GM06990 (cell line): ENCODE data around the gene ESF1.

Experiments used
- DNase-seq: peaks from one replicate; pipeline ENCODE4 v3.0.0-alpha.2; 2011; ENCODE audit not compliant: insufficient read length; ENCODE audit errors: extremely low read depth
- H3K27me3 ChIP-seq: replicated peaks from 2 replicates; pipeline ENCODE4 v1.6.0; 2011; ENCODE audit warnings: low read length; ENCODE audit not compliant: control insufficient read depth, insufficient read depth
- H3K36me3 ChIP-seq: 2 replicates; pipeline ENCODE4 v1.5.1; 2011; ENCODE audit warnings: low read length; ENCODE audit not compliant: control insufficient read depth, insufficient read depth
- H3K4me3 ChIP-seq: replicated peaks from 2 replicates; pipeline ENCODE4 v1.5.1; 2011; ENCODE audit warnings: low read depth, mild to moderate bottlenecking, control low read depth, low read length
- TF ChIP-seq, protein P1 (sequence below): IDR thresholded peaks from 2 replicates; pipeline ENCODE4 v1.5.1; 2011; ENCODE audit warnings: low read length, control low read depth, mild to moderate bottlenecking, inconsistent platforms; ENCODE audit not compliant: insufficient read depth, poor library complexity, severe bottlenecking

The ESF1 gene

GRCh38 chr20:13784893-13785715 is at the start of gene ESF1, which contains the start of gene NDUFAF5:
TSS of gene ESF1 (minus strand) at chr20:13784919. CDS start at chr20:13783140, 1,779 bp downstream.
TSS of gene NDUFAF5 (plus strand) at chr20:13785028. CDS start at chr20:13785069, 41 bp downstream.
- DNase-seq, result peak; percentile 93
- Histone ChIP-seq H3K4me3 (peak within 1 kb of the TSS; percentile 90), H3K36me3 (peaks cover 3% of the 10 kb centered on the region; the same call in 1 of the 2 replicates), H3K27me3 (no peaks in the 10 kb centered on the region)
- TF ChIP-seq, protein P1, sequence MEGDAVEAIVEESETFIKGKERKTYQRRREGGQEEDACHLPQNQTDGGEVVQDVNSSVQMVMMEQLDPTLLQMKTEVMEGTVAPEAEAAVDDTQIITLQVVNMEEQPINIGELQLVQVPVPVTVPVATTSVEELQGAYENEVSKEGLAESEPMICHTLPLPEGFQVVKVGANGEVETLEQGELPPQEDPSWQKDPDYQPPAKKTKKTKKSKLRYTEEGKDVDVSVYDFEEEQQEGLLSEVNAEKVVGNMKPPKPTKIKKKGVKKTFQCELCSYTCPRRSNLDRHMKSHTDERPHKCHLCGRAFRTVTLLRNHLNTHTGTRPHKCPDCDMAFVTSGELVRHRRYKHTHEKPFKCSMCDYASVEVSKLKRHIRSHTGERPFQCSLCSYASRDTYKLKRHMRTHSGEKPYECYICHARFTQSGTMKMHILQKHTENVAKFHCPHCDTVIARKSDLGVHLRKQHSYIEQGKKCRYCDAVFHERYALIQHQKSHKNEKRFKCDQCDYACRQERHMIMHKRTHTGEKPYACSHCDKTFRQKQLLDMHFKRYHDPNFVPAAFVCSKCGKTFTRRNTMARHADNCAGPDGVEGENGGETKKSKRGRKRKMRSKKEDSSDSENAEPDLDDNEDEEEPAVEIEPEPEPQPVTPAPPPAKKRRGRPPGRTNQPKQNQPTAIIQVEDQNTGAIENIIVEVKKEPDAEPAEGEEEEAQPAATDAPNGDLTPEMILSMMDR, result no peak

DNA sequence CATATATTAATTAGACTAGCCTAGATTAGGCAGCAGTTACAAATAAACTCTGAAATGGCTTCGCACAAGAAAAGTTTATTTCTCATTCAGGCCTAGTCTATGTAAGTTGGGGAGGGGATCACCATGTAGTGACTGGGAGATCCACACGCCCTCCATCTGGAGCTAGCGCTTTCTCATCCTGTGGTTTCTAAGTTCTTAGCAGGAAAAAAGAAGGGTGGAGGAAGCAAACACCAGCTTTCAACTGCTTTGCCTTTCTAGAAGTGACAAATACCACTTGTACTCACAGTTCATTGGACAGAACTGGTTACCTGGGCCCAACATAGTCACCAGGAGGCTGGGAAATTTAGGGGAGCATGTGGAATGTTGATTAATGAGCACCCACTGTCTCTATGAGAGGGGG is 46.8 kb upstream of the ESF1 start:
- Histone ChIP-seq H3K27me3 (no peaks in the 10 kb centered on the region), H3K36me3 (no peaks in the 10 kb centered on the region), H3K4me3 (no peak overlapping the region)
- DNase-seq, result no peak
- TF ChIP-seq, protein P1, result no peak

- Histone ChIP-seq H3K27me3 (no peaks in the 10 kb centered on the region), H3K4me3 (no peak overlapping the region), H3K36me3 (no peaks in the 10 kb centered on the region)
- TF ChIP-seq, protein P1, result no peak
- DNase-seq, result no peak
These were observed 40.7 kb upstream of the ESF1 start for GRCh38 chr20:13825465-13825864.

GRCh38 chr20:13824459-13824858 is 39.7 kb upstream of the ESF1 start:
- H3K36me3 ChIP-seq, result no peaks in the 10 kb centered on the region
- H3K4me3 ChIP-seq, result no peak overlapping the region
- DNase-seq, result no peak
- H3K27me3 ChIP-seq, result no peaks in the 10 kb centered on the region
- TF ChIP-seq, protein P1, result no peak

- no peaks in the 10 kb centered on the region for H3K27me3 ChIP-seq
- no peak for DNase-seq
- H3K36me3 ChIP-seq, result peaks cover 2% of the 10 kb centered on the region
- no peak overlapping the region for H3K4me3 ChIP-seq
- TF ChIP-seq, protein P1, result no peak
These were observed 37.7 kb upstream of the ESF1 start for GRCh38 chr20:13822459-13822858.
